GM12878 (cell line): ENCODE results near the gene TRIM6. TPM values are rescaled to one million over a fixed set of nuclear protein-coding genes. Genes with fewer than 3 reads are reported as not detected.

Experiments used
- ATAC-seq: fragments of 200-7000 bp; cut with Tn5 transposase; 3 replicates; pipeline ENCODE4 v1.9.1; 2020; ENCODE audit warnings: mild to moderate bottlenecking, moderate library complexity
- BruUV-seq: library from RNA; stranded (reverse); fragments of 400-500 nt; replicated peaks from 2 replicates; lab custom pipeline; 2021; lab: Mats Ljungman, UMichigan
- CTCF ChIA-PET: fragments of 300-600 bp; sonication (Branson Sonifier 250); formaldehyde crosslinking; extraction: SDS; loops from one replicate; lab custom pipeline; 2021; ENCODE audit warnings: inconsistent platforms; lab: Yijun Ruan, JAX
- POLR2A ChIA-PET: fragments of 350-600 bp; formaldehyde crosslinking; extraction: SDS; loops from one replicate; lab custom pipeline; 2021; ENCODE audit warnings: inconsistent platforms; lab: Charles Lee
- RAD21 ChIA-PET: fragments of 300-600 bp; sonication (Branson Sonifier 250); formaldehyde crosslinking; loops from one replicate; lab custom pipeline; 2023; ENCODE audit warnings: antibody characterized with exemption; ENCODE audit not compliant: unreplicated experiment; lab: Charles Lee
- SMC1A ChIA-PET: fragments of 300-600 bp; sonication (Branson Sonifier 250); formaldehyde crosslinking; loops from one replicate; lab custom pipeline; 2023; ENCODE audit not compliant: unreplicated experiment, uncharacterized antibody; lab: Charles Lee
- DNase-seq: peaks from one replicate; pipeline ENCODE4 v3.0.0-alpha.2; 2011; ENCODE audit warnings: low read depth, low spot score
- FAIRE-seq: peaks from 3 replicates; lab custom pipeline; 2011; peaks lifted over from hg19 to GRCh38; lab: Jason Lieb, UNC
- H2AFZ ChIP-seq: 2 replicates; pipeline ENCODE4 v1.6.0; 2011; ENCODE audit warnings: low read depth, low read length, control low read depth; ENCODE audit not compliant: control insufficient read depth
- H3K27ac ChIP-seq: 2 replicates; pipeline ENCODE4 v1.5.1; 2011; ENCODE audit warnings: control low read depth; ENCODE audit not compliant: control insufficient read depth, insufficient read depth
- H3K27me3 ChIP-seq, 2 experiments: replicated peaks in 1 of 2; 2 replicates each; pipeline versions ENCODE4 v1.6.0 to v1.6.1; 2011; ENCODE audit warnings: low read length in 1 of 2; ENCODE audit not compliant: control insufficient read depth in 2 of 2, insufficient read depth in 2 of 2
- H3K36me3 ChIP-seq, 2 experiments: 2 replicates each; pipeline ENCODE4 v1.5.1; 2011; ENCODE audit warnings: low read length in 1 of 2; ENCODE audit not compliant: control insufficient read depth in 2 of 2, insufficient read depth in 2 of 2
- H3K4me1 ChIP-seq: 2 replicates; pipeline ENCODE4 v1.6.1; 2011; ENCODE audit warnings: mild to moderate bottlenecking, low read length, moderate library complexity, mixed read lengths; ENCODE audit not compliant: control insufficient read depth, insufficient read depth
- H3K4me2 ChIP-seq: 2 replicates; pipeline ENCODE4 v1.6.0; 2011; ENCODE audit warnings: control low read depth; ENCODE audit not compliant: control insufficient read depth, insufficient read depth
- H3K4me3 ChIP-seq: fragments of 200-600 bp; sonication (generic); 2 replicates; pipeline ENCODE4 v1.5.1; 2016
- H3K79me2 ChIP-seq: 2 replicates; pipeline ENCODE4 v1.6.0; 2011; ENCODE audit warnings: low read length; ENCODE audit not compliant: control insufficient read depth, insufficient read depth
- H3K9ac ChIP-seq: 2 replicates; pipeline ENCODE4 v1.8.0; 2011; ENCODE audit warnings: low read length, control low read depth, mixed read lengths; ENCODE audit not compliant: control insufficient read depth, insufficient read depth
- H3K9me3 ChIP-seq: replicated peaks from 3 replicates; pipeline ENCODE4 v1.5.1; 2011; ENCODE audit warnings: mild to moderate bottlenecking, low read length; ENCODE audit not compliant: control insufficient read depth, insufficient read depth
- H4K20me1 ChIP-seq: 2 replicates; pipeline ENCODE4 v1.6.0; 2011; ENCODE audit not compliant: control insufficient read depth, insufficient read depth
- ASH2L ChIP-seq: fragments of 300-600, 200-600 bp; sonication (generic); IDR thresholded peaks from 2 replicates; pipeline ENCODE4 v1.6.1; 2017; ENCODE audit warnings: low read depth, mild to moderate bottlenecking, borderline replicate concordance
- CEBPB ChIP-seq, 2 experiments: fragments of 150-350 bp in 1 of 2; IDR thresholded peaks; 2 replicates each; pipeline ENCODE4 v1.6.1; 2012 to 2014; ENCODE audit warnings: low read depth in 2 of 2, low read length in 2 of 2, borderline replicate concordance in 1 of 2, inconsistent platforms in 1 of 2
- CTCF ChIP-seq, 3 experiments: IDR thresholded peaks in 2 of 3; conservative IDR thresholded peaks in 1 of 3; 2 replicates each; pipeline ENCODE4 v1.5.1; 2011; ENCODE audit warnings: low read depth in 3 of 3, low read length in 3 of 3, mild to moderate bottlenecking in 3 of 3, control low read depth in 2 of 3, moderate library complexity in 2 of 3, inconsistent platforms in 1 of 3, mixed read lengths in 1 of 3; ENCODE audit not compliant: control insufficient read depth in 2 of 3, insufficient read depth in 1 of 3; ENCODE audit errors: extremely low read depth in 1 of 3
- EGR1 ChIP-seq, 2 experiments: IDR thresholded peaks; 1 replicate in 1 of 2; 2 replicates in 1 of 2; pipeline ENCODE4 v1.6.1; 2011 to 2012; ENCODE audit warnings: low read depth in 2 of 2, low read length in 2 of 2, borderline replicate concordance in 1 of 2, mild to moderate bottlenecking in 1 of 2, moderate library complexity in 1 of 2
- FOXM1 ChIP-seq: IDR thresholded peaks from 2 replicates; pipeline ENCODE4 v1.6.1; 2012; ENCODE audit warnings: low read depth, mild to moderate bottlenecking, inconsistent platforms, low read length, moderate library complexity
- GABPA ChIP-seq: IDR thresholded peaks from 2 replicates; pipeline ENCODE4 v1.6.1; 2014; ENCODE audit warnings: antibody characterized with exemption, low read depth, mild to moderate bottlenecking, inconsistent platforms
- IKZF1 ChIP-seq: fragments of 450-650 bp; conservative IDR thresholded peaks from 2 replicates; pipeline ENCODE4 v1.6.1; 2017; ENCODE audit warnings: antibody characterized with exemption, mild to moderate bottlenecking
- MEF2B ChIP-seq: fragments of 450-650 bp; IDR thresholded peaks from 2 replicates; pipeline ENCODE4 v1.6.1; 2018; ENCODE audit warnings: mild to moderate bottlenecking, moderate library complexity; ENCODE audit not compliant: partially characterized antibody, poor library complexity, severe bottlenecking
- NFYB ChIP-seq: IDR thresholded peaks from 2 replicates; pipeline ENCODE4 v1.6.1; 2011; ENCODE audit warnings: low read depth, mild to moderate bottlenecking, low read length, improper control_type of control experiment, moderate library complexity; ENCODE audit not compliant: insufficient read depth
- NKRF ChIP-seq: fragments of 450-650 bp; conservative IDR thresholded peaks from 2 replicates; pipeline ENCODE4 v1.6.1; 2017; ENCODE audit warnings: mild to moderate bottlenecking, moderate library complexity
- PAX8 ChIP-seq: fragments of 450-650 bp; IDR thresholded peaks from 2 replicates; pipeline ENCODE4 v1.6.1; 2017; ENCODE audit warnings: mild to moderate bottlenecking, moderate library complexity
- PML ChIP-seq: IDR thresholded peaks from 2 replicates; pipeline ENCODE4 v1.6.1; 2012; ENCODE audit warnings: low read length, inconsistent platforms
- POLR2A ChIP-seq: IDR thresholded peaks from 2 replicates; pipeline ENCODE4 v1.6.1; 2011; ENCODE audit warnings: low read depth, mild to moderate bottlenecking, low read length
- SIX5 ChIP-seq: IDR thresholded peaks from 2 replicates; pipeline ENCODE4 v1.6.1; 2011; ENCODE audit warnings: mild to moderate bottlenecking, low read depth, low read length, moderate library complexity; ENCODE audit not compliant: severe bottlenecking
- SKIL ChIP-seq: fragments of 450-650 bp; IDR thresholded peaks from 2 replicates; pipeline ENCODE4 v1.6.1; 2017; ENCODE audit warnings: mild to moderate bottlenecking, low read depth, inconsistent platforms; ENCODE audit not compliant: poor library complexity, severe bottlenecking
- SMC3 ChIP-seq: IDR thresholded peaks from 2 replicates; pipeline ENCODE4 v1.6.1; 2011; ENCODE audit warnings: low read length, improper control_type of control experiment, borderline replicate concordance
- STAT3 ChIP-seq: IDR thresholded peaks from 2 replicates; pipeline ENCODE4 v1.6.1; 2011; ENCODE audit warnings: low read depth, low read length, improper control_type of control experiment
- SUPT20H ChIP-seq: IDR thresholded peaks from 2 replicates; pipeline ENCODE4 v1.6.1; 2011; ENCODE audit warnings: low read depth, mild to moderate bottlenecking, low read length, moderate library complexity, borderline replicate concordance; ENCODE audit not compliant: control insufficient read depth
- WRNIP1 ChIP-seq: IDR thresholded peaks from 2 replicates; pipeline ENCODE4 v1.6.1; 2011; ENCODE audit warnings: low read depth, low read length, improper control_type of control experiment, borderline replicate concordance
- ZSCAN29 ChIP-seq: fragments of 450-650 bp; IDR thresholded peaks from 2 replicates; pipeline ENCODE4 v1.6.1; 2017; ENCODE audit warnings: mild to moderate bottlenecking, moderate library complexity
- WGBS: methylation state at CpG from one replicate; pipeline ENCODE4 v1.1.6; 2016; ENCODE audit warnings: low lambda C conversion rate; ENCODE audit not compliant: insufficient replicate concordance, insufficient coverage; ENCODE audit errors: missing lambda C conversion rate; 5-methylcytosine and 5-hydroxymethylcytosine counted together
- in situ Hi-C: fragments of 300-500 bp; cut with MboI; formaldehyde crosslinking; loops from 9 replicates; pipeline ENCODE4 v1.14.3; 2018; ENCODE audit warnings: mixed read lengths
- intact Hi-C: fragments of 100-400 bp; cut with micrococcal nuclease; formaldehyde crosslinking; loops from one replicate; pipeline ENCODE4 v1.14.2; 2022; ENCODE audit not compliant: unreplicated experiment
- polyA plus RNA-seq, 11 experiments: library from polyadenylated mRNA; depleted of rRNA in 4 of 11; unstranded in 6 of 11; stranded (reverse) in 5 of 11; fragments of >200 nt; fragmentation: Nextera tagmentation in 4 of 11; fragmentation: Illumina TruSeq in 1 of 11; extraction: Ambion mirVana in 4 of 11; extraction: Trizol in 1 of 11; gene quantifications; 1 replicate in 1 of 11; 2 replicates in 10 of 11; pipeline versions ENCODE4 v1.2.1 to v1.2.3, GENCODE V29; 2011 to 2016; ENCODE audit warnings: inconsistent platforms in 2 of 11, missing spikeins in 2 of 11, low read depth in 1 of 11
- total RNA-seq, 4 experiments: library from RNA; depleted of rRNA in 3 of 4; stranded (reverse); fragments of >200 nt in 3 of 4; fragmentation: Illumina TruSeq in 1 of 4; extraction: Trizol in 1 of 4; gene quantifications; 2 replicates each; pipeline versions ENCODE4 v1.2.1 to v1.2.3, GENCODE V29; 2013 to 2021

Gene TRIM6
- total and polyA plus RNA-seq, 10 of the 15 experiments (the other 5 are each of a cell fraction or from before 2014, with no cell fraction given) = 1.4 to 6.8 (median 4.2) TPM

GRCh38 chr11:5655474-5655873 lies 59.0 kb downstream of the TRIM6 start:
- no peaks in the 10 kb centered on the region for H4K20me1 ChIP-seq
- H3K4me3 ChIP-seq = no peak overlapping the region
- no peak overlapping the region for H3K27ac ChIP-seq
- intact Hi-C loops (no loop called here), in situ Hi-C loops (no loop called here)
- 99% methylated on average over 4 of the region's 4 CpGs for WGBS
- no peak for ATAC-seq
- H3K36me3 ChIP-seq = no peaks in the 10 kb centered on the region
- TF ChIP-seq SIX5 (no peak), CEBPB (IDR thresholded peaks at IDR 0.05; ENCODE audit: borderline replicate concordance in 1 of 2, low read depth in 2 of 2, low read length in 2 of 2) (no peak), SUPT20H (no peak), EGR1 (IDR thresholded peaks at IDR 0.05; ENCODE audit: borderline replicate concordance in 1 of 2, low read depth in 2 of 2, low read length in 2 of 2) (no peak), STAT3 (no peak), PAX8 (no peak), CTCF (IDR thresholded peaks at IDR 0.05 in 2 of 3, conservative IDR thresholded peaks at IDR 0.05 in 1 of 3; ENCODE audit: control insufficient read depth in 2 of 3, extremely low read depth in 1 of 3, insufficient read depth in 1 of 3, low read depth in 3 of 3, low read length in 3 of 3) (no peak), FOXM1 (no peak), NFYB (no peak), WRNIP1 (no peak), IKZF1 (no peak), ZSCAN29 (no peak), SMC3 (no peak), GABPA (no peak), ASH2L (no peak), PML (no peak), POLR2A (no peak), SKIL (no peak), NKRF (no peak), MEF2B (no peak)
- no peak overlapping the region for H3K4me2 ChIP-seq
- no peaks in the 10 kb centered on the region; the same call in 2 of the 3 replicates for H3K9me3 ChIP-seq
- no peak for FAIRE-seq
- RAD21 ChIA-PET = no interaction called here
- no peak for DNase-seq
- CTCF ChIA-PET = interaction anchor here (0.7 kb wide), 1 partner anchor 55 kb away, joined by 3 read pairs; no protein-coding TSS in a partner anchor
- no peaks in the 10 kb centered on the region for H3K27me3 ChIP-seq
- no TSS peak for BruUV-seq
- H2AFZ ChIP-seq = no peak overlapping the region
- H3K9ac ChIP-seq = no peak overlapping the region
- POLR2A ChIA-PET = no interaction called here
- SMC1A ChIA-PET = no interaction called here
- no peaks in the 10 kb centered on the region for H3K79me2 ChIP-seq
- no peaks in the 10 kb centered on the region for H3K4me1 ChIP-seq
